NCI-H146 (cell line): ENCODE measurements around the gene KRT12.

Source experiments
- DNase-seq: peaks from one replicate; lab custom pipeline; 2025; lab: John Stamatoyannopoulos, UW

Gene KRT12

DNA sequence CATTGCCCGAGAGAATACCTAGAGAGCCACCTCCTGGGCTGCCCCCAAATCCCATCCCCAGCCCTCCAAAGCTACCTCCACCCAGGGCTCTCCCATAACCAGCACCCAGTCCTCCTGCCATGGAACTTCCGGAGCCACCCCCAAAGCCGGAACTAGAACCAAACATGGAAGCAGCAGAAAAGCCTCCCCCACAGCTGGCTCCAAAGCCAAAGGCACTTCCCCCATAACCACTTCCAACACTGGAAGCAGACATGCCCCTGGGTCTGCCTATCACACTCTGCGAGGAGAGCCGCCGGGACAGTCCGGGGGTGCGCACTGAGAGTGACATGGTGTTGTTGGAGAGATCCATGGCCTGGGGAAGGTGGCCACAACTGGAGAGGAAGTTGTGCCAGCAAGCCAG, at the start of gene KRT12:
TSS of gene KRT12 (minus strand) at position 386 of the 400 bp plus-strand sequence. CDS start at position 349, 37 bp downstream.
- no peak for DNase-seq

DNA sequence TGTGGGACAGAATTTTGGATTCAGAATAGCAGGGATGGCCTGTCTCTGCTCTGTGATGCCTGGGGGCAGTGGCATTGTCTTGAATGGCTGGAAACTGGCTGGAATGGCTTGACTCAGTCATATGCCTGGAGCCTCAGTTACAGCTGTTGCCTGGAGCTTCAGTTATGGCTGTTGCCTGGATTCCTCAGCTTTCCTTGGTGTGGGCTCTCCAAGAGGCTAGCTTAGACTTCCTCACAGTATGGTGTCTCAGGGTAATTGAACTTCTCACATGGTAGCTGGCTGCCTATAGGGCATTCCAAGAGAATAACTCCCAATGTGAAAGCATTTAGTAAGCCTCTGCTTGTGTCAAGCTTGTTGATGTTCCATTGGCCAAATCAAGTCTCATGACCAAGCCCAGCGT, 49.3 kb upstream of the KRT12 start:
- no peak for DNase-seq

DNA sequence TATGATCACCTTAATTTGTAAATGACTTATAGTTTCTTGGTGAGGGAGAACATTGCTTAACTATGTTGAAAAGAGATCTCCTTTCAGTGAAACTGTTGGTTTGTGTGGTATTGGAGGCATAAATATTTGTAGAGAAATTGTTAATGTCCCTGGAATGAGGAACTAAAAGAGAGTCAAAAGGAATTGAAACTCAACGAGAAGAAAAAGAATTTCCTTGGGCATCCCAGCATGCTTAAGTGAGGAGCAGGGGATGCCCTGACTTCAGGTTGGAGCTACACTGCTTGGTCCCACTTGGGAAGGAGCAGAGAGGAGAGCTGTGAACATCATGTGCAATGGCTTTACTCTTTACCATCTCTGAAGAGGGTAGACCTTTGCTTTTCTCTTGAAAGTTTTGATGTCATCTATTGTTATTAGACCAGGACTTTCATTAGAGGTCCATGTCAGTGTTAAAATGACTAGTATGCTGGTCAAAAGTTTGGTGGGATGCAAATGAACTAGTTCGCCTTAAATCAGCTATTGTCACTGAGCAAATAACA, 48.8 kb upstream of the KRT12 start:
- DNase-seq: no peak

DNA sequence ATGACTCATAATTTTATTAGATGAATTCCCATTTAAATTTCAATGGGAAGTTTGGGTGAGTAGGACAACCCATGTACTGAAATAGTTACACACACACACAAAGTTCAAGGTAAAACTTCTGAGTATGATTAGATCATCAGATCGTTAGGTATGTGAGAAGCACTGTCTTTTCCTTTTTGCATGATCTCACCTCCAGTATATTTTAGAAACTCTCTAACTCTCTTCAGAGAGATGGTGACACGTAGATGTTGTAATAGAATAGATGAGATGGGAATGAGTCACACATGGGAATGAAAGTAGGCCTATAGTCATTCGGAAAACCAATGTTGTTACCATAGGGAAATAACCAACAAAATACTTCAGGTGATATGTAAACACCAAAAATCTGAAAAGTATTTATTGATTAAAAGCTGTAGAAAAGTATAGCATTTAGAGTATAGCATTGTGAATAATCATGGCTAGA, 48.2 kb upstream of the KRT12 start:
- no peak for DNase-seq

DNA sequence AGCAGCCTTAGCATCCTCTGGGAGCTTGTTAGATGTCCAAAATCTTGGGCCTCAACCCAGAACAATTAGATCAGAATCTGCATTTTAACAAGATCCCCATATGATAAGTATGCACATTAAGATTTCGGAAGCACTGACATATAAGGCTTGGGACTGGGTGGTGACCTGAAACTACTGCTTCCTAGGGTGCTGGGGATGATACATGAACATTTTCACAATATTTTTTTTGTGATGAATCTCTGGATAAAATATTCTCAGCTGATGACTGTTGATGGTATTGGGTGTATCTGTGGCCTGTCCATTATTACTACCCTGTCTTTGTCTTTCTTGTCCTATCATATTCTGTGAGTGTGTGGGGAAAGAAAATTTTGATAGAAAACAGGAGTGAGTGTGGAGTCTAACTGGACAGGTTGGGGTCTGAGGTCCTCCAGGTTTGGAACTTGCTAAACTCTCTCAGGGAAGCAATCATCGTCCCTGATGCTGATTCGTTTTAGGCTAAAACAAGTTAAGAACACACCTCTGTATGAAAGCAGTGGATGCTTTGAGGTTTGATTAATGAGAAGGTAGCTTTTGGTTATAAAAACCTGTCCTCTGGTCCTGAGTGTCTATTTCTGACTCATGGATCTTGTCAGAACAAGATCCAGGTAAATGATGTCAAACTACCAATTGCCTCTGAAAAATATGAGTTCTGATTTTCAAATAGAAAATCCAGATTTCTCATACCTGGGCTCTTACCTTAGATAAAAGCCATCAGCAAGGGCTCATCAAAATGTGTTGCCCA, 47.2 kb upstream of the KRT12 start:
- no peak for DNase-seq

DNA sequence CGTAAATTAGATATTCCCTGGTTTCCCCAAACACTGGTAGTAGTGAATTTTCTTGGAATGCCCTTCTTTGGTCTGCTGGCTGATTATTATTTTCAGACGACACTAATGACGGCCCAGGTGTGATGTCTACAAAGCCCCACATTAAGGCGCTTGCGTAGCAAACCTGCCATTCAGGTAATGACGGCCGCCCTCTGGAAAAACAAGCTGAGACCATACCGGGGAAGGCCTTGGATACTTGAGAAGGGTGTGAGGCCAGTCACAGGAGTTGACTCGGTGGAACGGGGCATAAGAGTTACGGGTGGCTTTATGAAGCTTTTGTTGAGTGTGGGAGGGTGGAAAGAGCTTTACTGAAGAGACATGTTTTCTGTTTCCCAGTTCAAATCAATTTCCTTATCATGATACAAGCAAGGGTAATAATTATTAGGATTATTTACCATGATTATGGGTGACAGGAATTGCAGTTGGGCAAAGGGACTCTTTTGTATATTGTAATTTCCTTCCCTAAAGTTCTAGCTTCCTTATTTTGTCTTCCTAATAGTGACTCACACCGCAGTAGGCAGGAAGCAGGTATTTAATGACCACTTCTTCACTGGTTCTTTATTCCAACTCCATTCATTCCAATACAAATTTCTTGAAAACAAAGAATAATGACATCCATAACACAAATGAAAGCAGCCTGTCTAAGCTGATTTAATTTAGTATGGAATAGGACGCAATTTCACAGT, 45.6 kb upstream of the KRT12 start:
- DNase-seq: no peak

DNA sequence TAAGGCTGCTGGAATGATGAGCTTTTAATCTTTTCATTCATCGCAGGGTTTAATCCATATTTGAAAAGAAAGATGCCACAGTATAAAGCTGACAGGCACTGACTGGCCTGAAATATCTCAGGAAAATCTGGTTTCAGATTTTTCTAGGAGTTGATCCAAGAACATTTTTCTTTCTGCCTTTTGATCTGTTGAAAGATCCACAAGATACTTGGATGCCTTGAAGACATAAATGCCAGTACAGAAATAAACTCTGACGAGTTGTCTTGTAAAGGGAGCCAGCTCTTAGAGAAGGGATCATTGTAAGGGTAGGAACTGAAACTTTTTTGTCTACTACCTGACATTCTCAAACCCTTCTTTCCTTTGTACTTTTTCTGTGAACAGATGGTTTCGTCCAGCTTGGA, 43.4 kb upstream of the KRT12 start:
- no peak for DNase-seq

DNA sequence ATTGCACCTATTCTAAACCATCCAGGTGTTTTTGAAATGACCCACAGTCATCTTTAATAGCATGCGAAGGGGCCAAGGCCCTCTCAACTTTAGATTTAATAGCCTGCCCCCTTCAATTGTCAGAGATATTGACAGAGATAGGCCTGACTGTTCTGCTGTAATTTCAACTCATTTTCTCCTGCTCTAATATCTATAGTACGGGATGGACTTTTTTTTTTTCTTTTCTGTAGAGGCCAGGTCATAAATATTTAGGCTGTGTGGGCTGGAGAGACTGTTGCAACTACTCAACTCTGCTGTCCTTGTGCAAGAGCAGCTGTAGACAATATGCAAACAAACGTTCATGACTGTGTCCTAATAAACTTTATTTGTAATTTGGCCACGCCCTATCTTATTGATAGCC, 42.7 kb upstream of the KRT12 start:
- DNase-seq: no peak

DNA sequence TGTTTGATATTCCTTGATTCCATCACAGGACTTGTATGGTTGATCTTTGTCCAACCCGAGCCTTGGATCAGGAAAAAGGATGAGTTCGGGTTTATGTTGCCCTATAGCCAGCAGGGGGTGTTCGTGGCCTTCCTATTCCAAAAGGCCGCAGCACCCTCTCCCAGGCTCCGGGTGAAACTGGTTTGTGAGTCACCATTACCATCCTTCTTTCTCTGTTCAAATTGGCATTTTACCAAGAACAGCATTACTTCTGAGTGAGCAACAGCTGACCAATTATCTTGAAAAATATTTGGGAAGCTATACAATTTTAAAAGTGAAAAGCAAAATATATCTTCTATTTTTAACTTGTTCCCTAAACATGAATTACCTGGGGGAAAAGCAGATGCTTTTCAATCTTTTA, 42.3 kb upstream of the KRT12 start:
- peak; percentile 84 for DNase-seq

DNA sequence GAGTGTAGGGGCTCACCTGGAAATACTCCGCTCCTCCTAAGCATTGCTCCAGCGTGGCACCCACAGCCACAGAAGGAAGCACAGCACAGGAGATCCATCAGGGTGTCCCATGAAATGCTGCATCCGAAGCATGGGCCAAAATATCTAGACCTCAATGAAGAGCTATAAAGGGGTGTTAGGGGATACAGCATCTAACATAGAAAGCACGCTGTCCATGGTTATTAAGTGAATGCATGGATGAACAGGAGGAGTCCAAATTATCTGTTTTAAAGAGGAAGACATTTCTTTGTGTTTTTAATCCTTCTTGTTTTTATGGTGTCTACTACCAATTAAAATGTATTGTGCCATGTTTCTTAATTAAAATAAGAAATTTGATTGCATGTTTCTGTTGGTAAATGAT, 39.6 kb upstream of the KRT12 start:
- no peak for DNase-seq

DNA sequence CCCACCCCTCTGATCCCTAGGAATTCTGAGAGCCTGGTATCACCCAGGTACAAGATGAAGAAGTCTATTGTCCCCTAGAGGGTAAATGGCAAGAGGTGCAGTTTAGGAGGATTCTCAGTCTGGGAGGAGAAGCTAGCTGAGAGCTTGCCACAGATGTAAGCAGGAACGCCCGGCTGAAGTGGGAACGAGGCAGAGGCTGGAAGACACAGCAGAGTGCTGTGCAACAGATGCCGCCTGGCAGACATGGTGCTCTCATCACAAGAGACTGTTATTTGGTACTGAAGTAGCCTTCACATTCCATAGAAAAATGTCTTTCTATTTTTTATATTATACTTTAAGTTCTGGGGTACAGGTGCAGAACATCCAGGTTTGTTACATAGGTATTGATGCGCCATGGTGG, 38.3 kb upstream of the KRT12 start:
- DNase-seq: no peak

DNA sequence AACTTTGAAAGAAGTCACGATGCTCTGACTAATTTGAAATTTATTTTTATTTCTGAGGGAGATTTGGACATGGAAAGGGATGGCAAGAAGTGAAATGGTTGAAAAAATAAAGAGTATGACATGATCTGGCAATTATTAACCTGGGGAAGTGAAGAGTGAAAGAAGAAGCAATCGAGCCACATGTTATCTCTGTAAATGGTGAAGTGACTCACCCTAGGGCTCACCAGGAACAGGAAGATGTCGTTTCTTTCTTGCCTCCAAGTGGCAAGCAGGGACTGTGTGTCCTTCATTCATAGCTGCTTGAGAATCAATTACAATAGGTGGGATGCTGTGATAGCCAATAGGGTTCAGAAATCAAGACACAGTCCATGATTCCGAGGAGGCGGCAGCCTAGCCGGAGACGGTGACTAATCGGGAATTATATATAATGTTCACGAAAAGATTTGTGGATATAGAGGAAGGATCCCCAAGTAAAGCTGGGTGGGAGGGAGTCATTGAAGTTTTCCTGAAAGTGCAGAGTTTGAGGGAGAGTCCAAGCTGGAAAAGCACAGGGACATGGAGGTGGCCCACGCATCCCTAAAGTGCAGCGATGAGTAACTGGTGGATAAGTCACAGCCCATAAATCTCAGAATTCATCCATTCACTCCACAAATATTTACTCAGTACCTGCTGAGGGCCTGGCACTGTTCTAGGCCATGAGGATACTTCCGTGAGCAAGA, 36.3 kb upstream of the KRT12 start:
- DNase-seq: peak; percentile 29

DNA sequence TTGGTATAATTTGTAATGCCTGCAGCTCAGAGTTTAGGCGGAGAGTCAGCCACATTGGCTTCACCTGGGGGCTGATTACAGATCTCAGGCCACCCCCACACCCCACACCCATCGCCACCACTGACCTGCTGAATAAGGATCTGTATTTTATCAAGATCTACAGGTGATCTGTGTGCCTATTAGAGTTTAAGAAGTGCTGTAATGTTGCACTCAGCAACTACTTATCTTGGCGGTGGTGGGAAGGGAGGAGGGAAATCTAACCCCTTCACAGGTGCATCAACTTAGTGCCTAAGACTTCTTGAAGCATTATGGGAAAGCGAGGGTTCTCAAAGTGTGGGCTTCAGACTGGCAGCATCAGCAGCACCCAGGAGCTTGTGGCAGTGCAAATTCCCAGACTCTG, 35.5 kb upstream of the KRT12 start:
- DNase-seq: no peak

DNA sequence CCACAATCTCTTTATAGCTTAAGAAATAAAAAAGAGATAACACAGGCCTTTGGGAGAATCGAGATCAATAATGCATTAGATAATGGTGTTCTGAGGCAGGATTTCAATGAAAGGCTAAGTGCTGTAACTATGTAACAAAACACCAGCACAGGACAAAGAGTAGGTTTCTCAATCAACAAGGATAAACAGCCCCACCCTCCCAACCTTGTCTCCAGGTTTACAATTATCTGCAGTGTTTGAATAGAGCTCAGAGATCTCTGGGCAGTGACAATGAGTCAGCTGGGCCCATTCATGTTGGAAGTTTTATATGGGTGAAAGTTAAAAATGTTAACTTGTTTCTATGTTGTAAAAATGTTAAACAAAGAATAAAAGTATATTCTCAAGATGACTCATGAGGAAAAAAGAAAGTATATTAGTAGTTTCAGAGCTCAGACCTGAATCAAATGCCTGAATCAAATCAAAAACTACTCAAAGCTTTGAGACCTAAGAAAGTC, 35.0 kb upstream of the KRT12 start:
- peak; percentile 63 for DNase-seq

DNA sequence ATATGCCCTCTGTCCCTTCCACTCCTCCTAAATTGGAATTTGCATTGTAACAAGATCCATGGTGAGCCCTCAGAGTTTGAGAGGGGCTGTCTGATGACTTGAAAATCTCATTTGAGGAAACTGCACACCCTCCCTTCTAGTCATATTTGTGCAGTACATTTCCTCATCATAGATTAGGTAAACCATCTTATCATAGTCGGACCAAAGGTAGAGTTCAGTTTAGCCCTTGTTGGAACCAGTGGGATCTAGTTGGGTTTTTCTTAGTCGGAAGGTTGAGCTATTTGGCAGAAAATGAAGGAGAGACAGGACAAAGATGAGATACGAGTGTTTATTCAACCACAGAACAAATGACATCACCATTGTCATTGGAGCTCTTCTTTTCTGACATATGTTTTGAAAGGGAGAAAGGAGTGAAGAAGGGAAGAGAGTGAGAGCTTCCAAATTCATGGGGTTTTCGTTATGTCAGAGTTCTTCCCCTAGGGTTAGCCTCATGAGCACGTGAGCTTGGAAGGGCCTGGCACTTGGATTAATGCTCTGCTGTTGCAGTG, 33.9 kb upstream of the KRT12 start:
- DNase-seq: no peak

DNA sequence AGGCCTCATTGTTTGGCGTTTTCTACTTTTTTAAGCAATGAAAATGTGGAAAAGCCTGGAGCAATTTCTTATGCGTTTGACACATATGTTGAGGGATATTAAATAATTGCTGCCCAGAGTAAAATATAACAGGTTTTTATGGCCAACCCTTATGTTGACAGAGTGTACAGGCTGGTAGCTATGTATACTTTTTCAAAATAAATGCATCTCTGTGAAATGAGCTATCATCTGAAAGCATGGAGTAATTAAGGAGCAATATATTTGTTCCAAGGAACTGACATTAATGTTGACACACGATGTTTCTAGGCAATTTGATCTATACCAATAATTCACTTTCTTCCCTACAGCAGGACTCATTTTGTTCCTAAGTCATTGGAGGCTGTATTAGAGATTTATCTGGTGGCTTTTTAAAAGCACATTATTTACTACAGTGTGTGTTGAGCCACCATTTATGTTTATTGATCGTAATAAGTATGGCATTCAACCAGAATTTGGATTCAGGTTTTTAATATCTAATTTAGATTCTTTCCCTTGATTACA, 30.0 kb upstream of the KRT12 start:
- DNase-seq: no peak

DNA sequence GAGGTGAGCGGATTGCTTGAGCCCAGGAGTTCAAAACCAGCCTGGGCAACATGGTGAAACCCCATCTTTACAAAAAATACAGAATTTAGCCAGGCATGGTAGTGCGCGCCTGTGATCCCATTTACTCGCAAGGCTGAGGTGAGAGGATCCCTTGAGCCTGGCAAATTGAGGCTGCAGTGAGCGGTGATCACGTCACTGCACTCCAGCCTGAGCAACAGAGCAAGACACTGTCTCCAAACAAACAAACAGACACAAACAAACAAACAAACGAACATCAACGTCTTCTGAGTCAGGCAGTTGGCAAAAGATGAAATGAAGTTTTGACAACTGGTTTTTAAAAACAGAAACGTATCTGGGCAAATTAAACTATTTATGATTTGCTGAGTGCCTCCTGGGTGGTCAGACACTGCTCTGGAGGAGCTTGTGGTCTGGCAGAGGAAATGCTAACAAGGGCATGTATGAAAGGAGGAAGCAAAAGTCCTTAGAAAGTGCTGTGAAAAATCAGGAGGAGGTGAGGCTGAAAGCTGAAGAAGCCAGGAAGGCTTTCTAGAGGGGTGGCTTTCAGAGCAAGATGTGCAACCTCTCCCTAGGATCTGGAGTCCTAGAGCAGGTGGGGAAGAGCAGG, 28.2 kb upstream of the KRT12 start:
- no peak for DNase-seq

DNA sequence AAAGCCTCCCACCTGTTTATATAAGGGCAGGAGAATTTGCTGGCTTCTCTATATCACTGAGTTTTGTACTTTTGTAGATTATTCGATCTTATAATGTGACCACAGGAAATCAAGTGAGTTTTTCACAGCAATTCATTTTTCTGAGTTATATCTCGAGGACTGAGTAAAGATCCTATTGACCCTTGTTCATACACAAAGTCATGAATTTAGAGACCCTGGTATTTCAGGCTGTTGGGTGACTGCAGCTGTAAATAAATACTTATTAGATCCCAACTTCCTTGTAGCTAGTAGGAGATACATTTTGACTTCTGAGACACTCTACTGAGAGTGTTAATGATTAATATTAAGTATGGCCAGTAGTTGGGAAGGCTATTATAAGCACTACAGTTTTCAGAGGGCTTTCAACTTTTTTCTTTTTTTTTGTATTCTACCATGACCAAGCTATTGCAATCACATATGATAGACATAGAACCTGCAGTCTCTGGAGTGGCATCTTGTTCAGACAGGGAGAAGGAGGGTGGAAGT, 21.2 kb upstream of the KRT12 start:
- DNase-seq: no peak

DNA sequence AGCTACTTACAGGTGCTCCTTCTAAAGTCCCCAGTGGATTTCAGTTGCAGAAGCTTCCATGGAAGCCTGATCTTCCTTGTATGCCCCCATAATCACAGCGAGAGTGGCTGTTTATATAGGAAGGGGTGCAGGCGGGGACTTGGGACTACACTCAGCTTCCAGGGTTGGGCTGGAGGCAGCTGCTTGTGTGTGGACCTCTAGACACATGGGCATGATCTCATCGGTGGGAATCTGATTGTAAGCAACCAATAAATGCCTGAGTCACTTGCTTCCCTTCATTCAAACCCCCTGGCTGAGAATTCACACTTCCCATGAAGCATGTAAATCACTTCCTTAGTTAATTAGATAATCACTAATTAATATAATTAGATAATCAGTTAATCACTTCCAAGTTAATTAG, 19.1 kb upstream of the KRT12 start:
- no peak for DNase-seq

DNA sequence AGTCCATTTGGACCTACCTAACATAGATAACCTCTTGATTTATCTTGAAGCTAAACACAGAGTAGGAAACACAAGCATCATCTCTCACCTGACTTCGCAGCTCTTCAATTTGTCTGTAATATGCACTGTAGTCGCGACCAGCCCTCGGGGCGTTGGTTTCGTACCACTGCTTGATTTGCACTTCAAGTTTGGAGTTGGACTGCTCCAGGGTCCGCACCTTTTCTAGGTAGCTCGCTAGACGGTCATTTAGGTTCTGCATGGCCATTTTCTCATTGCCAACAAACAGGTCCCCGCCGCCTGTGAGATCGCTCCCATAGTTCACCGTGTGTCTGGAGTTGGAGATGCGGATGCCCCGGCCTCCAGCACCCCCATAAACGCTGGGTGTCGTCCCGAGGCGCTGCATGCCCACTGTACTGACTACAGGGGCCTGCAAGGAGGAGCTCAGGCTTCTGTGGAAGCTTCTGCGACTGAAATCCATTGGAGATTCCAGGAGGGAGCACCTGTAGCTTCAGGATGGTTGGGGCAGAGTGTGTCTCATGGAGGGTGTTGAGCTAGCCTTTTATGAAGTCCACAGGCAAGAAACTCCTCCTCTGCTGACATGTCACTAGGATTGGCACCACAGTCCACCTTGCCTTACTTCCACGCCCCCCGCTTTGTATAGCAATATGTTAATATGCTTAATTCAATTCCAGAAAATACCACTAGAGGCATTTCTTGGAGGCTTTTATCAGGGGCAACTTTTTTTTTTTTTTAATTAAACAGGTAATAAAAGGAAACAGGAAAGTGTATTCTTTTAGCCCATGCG, 17.9 kb upstream of the KRT12 start, which contains the start of gene KRT20:
TSS of gene KRT20 (minus strand) at position 535 of the 805 bp plus-strand sequence. CDS start at position 478, 57 bp downstream.
- DNase-seq: no peak
